HCT116 (cell line): ENCODE results near the gene CCL24.
"Not testable (repeated sequence)": the region's sequence is repeated elsewhere in the genome, so short reads cannot be mapped to it uniquely, and the experiment has no call there.

Experiments used
- CTCF ChIP-seq, 3 experiments: fragments of 200-600 bp in 1 of 3; sonication (generic) in 1 of 3; IDR thresholded peaks in 2 of 3; conservative IDR thresholded peaks in 1 of 3; 2 replicates each; pipeline ENCODE4 v1.5.1; 2012 to 2017; ENCODE audit warnings: low read depth in 2 of 3, low read length in 2 of 3, antibody characterized with exemption in 1 of 3, borderline replicate concordance in 1 of 3, control low read depth in 1 of 3, mild to moderate bottlenecking in 1 of 3, mixed read lengths in 1 of 3, mixed run types in 1 of 3, moderate library complexity in 1 of 3; ENCODE audit not compliant: insufficient read depth in 1 of 3
- EZH2 ChIP-seq: fragments of 200-600 bp; sonication (generic); IDR thresholded peaks from 2 replicates; pipeline ENCODE4 v1.6.1; 2017; ENCODE audit warnings: antibody characterized with exemption, mixed run types
- FOSL1 ChIP-seq: IDR thresholded peaks from 2 replicates; pipeline ENCODE4 v1.6.1; 2012; ENCODE audit warnings: low read depth
- JUND ChIP-seq: IDR thresholded peaks from 2 replicates; pipeline ENCODE4 v1.6.1; 2012
- POLR2A ChIP-seq: IDR thresholded peaks from 2 replicates; pipeline ENCODE4 v1.7.0; 2011; ENCODE audit warnings: borderline replicate concordance; ENCODE audit not compliant: insufficient read depth, insufficient read length; ENCODE audit errors: extremely low read depth
- POLR2AphosphoS5 ChIP-seq: IDR thresholded peaks from 2 replicates; pipeline ENCODE4 v1.6.1; 2011; ENCODE audit warnings: mild to moderate bottlenecking, low read depth, low read length, moderate library complexity
- RAD21 ChIP-seq: IDR thresholded peaks from 2 replicates; pipeline ENCODE4 v1.6.1; 2012; ENCODE audit warnings: low read depth, mild to moderate bottlenecking
- SIN3A ChIP-seq: IDR thresholded peaks from 2 replicates; pipeline ENCODE4 v1.6.1; 2012; ENCODE audit warnings: low read depth
- SRF ChIP-seq: IDR thresholded peaks from 2 replicates; pipeline ENCODE4 v1.6.1; 2012; ENCODE audit warnings: low read depth
- YY1 ChIP-seq: IDR thresholded peaks from 2 replicates; pipeline ENCODE4 v1.6.1; 2011; ENCODE audit warnings: low read length, low read depth, moderate library complexity, mild to moderate bottlenecking; ENCODE audit not compliant: insufficient replicate concordance; ENCODE audit errors: extremely low read depth
- ZBTB33 ChIP-seq: IDR thresholded peaks from 2 replicates; pipeline ENCODE4 v1.6.1; 2011; ENCODE audit warnings: mild to moderate bottlenecking, low read length, moderate library complexity; ENCODE audit not compliant: insufficient replicate concordance; ENCODE audit errors: extremely low read depth
- ZNF274 ChIP-seq: fragments of 200-500 bp; sonication (Bioruptor generic); IDR thresholded peaks from 2 replicates; pipeline ENCODE4 v1.6.1; 2014; ENCODE audit warnings: mild to moderate bottlenecking, low read depth, low read length, inconsistent platforms
- TF ChIP-seq, protein P1 (sequence below): IDR thresholded peaks from 2 replicates; pipeline ENCODE4 v1.6.1; 2012; ENCODE audit warnings: low read depth

GRCh38 chr7:75854813-75855345 lies 41.3 kb upstream of the CCL24 start:
- not testable (repeated sequence) for TF ChIP-seq CTCF (IDR thresholded peaks at IDR 0.05 in 2 of 3, conservative IDR thresholded peaks at IDR 0.05 in 1 of 3; ENCODE audit: borderline replicate concordance in 1 of 3, insufficient read depth in 1 of 3, low read depth in 2 of 3, low read length in 2 of 3); RAD21; SIN3A; POLR2A; EZH2; JUND; POLR2AphosphoS5; SRF; ZNF274; ZBTB33; YY1; FOSL1
- TF ChIP-seq, protein P1, sequence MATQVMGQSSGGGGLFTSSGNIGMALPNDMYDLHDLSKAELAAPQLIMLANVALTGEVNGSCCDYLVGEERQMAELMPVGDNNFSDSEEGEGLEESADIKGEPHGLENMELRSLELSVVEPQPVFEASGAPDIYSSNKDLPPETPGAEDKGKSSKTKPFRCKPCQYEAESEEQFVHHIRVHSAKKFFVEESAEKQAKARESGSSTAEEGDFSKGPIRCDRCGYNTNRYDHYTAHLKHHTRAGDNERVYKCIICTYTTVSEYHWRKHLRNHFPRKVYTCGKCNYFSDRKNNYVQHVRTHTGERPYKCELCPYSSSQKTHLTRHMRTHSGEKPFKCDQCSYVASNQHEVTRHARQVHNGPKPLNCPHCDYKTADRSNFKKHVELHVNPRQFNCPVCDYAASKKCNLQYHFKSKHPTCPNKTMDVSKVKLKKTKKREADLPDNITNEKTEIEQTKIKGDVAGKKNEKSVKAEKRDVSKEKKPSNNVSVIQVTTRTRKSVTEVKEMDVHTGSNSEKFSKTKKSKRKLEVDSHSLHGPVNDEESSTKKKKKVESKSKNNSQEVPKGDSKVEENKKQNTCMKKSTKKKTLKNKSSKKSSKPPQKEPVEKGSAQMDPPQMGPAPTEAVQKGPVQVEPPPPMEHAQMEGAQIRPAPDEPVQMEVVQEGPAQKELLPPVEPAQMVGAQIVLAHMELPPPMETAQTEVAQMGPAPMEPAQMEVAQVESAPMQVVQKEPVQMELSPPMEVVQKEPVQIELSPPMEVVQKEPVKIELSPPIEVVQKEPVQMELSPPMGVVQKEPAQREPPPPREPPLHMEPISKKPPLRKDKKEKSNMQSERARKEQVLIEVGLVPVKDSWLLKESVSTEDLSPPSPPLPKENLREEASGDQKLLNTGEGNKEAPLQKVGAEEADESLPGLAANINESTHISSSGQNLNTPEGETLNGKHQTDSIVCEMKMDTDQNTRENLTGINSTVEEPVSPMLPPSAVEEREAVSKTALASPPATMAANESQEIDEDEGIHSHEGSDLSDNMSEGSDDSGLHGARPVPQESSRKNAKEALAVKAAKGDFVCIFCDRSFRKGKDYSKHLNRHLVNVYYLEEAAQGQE, result not testable (repeated sequence)
